GM19395 (cell line): Measurements from ENCODE around the gene TTLL8.
"Not testable (repeated sequence)": the region's sequence is repeated elsewhere in the genome, so short reads cannot be mapped to it uniquely, and the experiment has no call there.

ENCODE experiments used
- ATAC-seq: cut with Tn5 transposase; IDR thresholded peaks from one replicate; pipeline ENCODE4 v1.9.1; 2021; ENCODE audit warnings: mild to moderate bottlenecking, moderate library complexity; ENCODE audit not compliant: unreplicated experiment

Gene TTLL8

GRCh38 chr22:50058061-50058905 is at the start of gene TTLL8:
Gene TTLL8 (minus strand): TSS chr22:50058298.
- no peak for ATAC-seq

- ATAC-seq = no peak
Measured at GRCh38 chr22:50107529-50107928, 49.4 kb upstream of the TTLL8 start.

- ATAC-seq = no peak
Measured at GRCh38 chr22:50105208-50106100, 47.4 kb upstream of the TTLL8 start.

- ATAC-seq = no peak
Measured at GRCh38 chr22:50104141-50104544, 46.0 kb upstream of the TTLL8 start.

GRCh38 chr22:50102946-50103345 is 44.8 kb upstream of the TTLL8 start:
- ATAC-seq = no peak

- ATAC-seq = no peak
Measured at GRCh38 chr22:50101870-50102565, 43.9 kb upstream of the TTLL8 start.

GRCh38 chr22:50098052-50098451 is 40.0 kb upstream of the TTLL8 start:
- ATAC-seq = no peak

GRCh38 chr22:50092342-50092741 is 34.2 kb upstream of the TTLL8 start:
- no peak for ATAC-seq

- no peak for ATAC-seq
Measured at GRCh38 chr22:50091092-50091768, 33.1 kb upstream of the TTLL8 start.

- ATAC-seq = no peak
Measured at GRCh38 chr22:50090412-50090714, 32.3 kb upstream of the TTLL8 start.

GRCh38 chr22:50089682-50090411 is 31.7 kb upstream of the TTLL8 start, which contains the start of gene MOV10L1:
Gene MOV10L1 (plus strand): TSS chr22:50090006. CDS start chr22:50090089, 83 bp downstream.
- ATAC-seq = no peak

GRCh38 chr22:50089231-50089630 is 31.1 kb upstream of the TTLL8 start:
- ATAC-seq = no peak

GRCh38 chr22:50088096-50088495 is 30.0 kb upstream of the TTLL8 start:
- ATAC-seq = no peak

- no peak for ATAC-seq
Measured at GRCh38 chr22:50087646-50088045, 29.5 kb upstream of the TTLL8 start.

GRCh38 chr22:50086975-50087374 is 28.9 kb upstream of the TTLL8 start:
- not testable (repeated sequence) for ATAC-seq

GRCh38 chr22:50086526-50086925 is 28.4 kb upstream of the TTLL8 start:
- ATAC-seq = no peak

- no peak for ATAC-seq
Measured at GRCh38 chr22:50085211-50085972, 27.3 kb upstream of the TTLL8 start, which contains the start of gene MLC1. Gene MLC1 (minus strand): TSS chr22:50085426. CDS start chr22:50084902, 524 bp downstream.

- no peak for ATAC-seq
Measured at GRCh38 chr22:50084614-50085021, 26.5 kb upstream of the TTLL8 start.

- ATAC-seq = no peak
Measured at GRCh38 chr22:50084080-50084477, 26.0 kb upstream of the TTLL8 start.
